DMS 273 treated with DMSO at 0.1 percent for 48 hours (cell line): ENCODE data around the gene FAM13A.
"Not testable (repeated sequence)": the region's sequence is repeated elsewhere in the genome, so short reads cannot be mapped to it uniquely, and the experiment has no call there.

Source experiments
- DNase-seq: peaks from one replicate; lab custom pipeline; 2025; lab: John Stamatoyannopoulos, UW

Gene FAM13A

DNA sequence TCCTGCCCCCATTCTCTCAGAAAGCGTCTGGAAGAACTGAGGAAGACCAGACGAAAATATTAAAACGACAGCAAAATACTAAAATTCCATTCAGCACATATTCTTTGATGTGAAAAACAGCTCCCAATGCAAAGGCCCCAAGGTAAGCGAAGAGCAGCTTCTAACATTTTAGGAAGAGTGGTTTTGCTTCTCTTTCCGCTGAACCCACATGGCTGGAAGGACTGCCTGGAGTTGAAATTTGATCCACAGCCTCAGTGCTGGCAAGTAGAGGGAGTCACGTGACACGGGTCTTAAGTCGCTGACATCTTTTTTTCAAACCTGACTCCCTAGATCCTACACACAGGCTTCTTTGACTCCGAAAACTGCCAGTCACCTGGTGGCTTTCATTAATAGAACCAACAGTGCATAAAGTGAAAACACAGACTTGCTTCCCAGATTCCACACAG is at the start of gene FAM13A:
FAM13A (minus strand) TSS at position 233 of the 446 bp plus-strand sequence; CDS start at position 12, 221 bp downstream.
- DNase-seq = peak; percentile 95

DNA sequence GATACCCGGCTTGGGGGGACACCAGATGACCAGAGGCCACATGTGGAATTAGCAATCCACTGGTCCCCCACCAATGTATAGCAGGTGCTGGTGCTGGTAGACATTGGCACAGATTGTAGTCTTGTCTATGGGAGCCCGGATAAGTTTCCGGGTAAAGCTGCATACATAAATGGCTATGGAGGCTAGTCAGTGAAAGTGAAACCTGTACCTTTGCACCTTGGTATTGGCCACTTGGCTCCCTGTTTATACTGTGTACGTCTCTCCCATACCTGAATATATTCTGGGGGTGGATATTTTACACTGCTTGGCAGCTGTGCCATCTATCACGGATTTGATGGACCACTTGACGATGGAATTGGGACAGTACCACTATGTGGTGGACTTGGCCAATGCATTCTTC is 48.7 kb upstream of the FAM13A start:
- no peak for DNase-seq

DNA sequence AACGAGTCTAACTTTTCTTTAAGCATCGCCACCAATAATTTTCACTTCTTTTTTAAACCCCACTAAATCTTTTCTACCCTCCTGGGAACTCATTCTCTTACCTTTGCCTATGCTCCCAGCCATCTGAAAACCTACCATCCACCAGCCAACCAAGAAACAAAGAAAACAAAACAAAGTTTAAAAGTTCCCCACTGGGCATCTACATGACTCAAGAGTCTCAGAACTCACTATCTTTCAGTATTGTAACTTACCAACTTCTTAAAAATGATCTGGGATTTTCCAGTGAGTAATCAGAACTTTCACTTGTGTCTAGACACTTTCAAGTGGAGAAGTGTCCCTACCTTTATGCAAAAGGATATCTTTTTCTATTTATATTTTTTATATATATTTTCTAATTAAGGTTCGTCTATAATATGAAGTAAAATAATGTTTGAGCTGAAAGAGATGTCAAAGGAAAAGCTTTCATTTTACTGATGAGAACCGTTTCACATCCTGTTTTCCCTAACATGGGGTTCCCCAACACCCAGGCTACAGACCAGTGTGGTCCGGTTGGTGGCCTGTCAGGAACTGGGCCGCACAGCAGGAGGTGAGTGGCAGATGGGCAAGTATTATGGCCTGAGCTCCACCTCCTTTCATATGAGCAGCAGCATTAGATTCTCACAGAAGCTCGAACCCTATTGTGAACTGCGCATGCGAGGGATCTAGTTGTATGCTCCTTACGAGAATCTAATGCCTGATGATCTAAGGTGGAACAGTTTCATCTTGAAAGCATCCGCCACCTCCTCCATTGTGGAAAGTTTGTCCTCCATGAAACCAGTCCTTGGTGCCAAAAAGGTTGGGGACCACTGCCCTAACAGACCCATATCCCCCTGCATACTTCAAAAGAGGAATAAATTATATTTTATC is 44.5 kb upstream of the FAM13A start:
- no peak for DNase-seq

DNA sequence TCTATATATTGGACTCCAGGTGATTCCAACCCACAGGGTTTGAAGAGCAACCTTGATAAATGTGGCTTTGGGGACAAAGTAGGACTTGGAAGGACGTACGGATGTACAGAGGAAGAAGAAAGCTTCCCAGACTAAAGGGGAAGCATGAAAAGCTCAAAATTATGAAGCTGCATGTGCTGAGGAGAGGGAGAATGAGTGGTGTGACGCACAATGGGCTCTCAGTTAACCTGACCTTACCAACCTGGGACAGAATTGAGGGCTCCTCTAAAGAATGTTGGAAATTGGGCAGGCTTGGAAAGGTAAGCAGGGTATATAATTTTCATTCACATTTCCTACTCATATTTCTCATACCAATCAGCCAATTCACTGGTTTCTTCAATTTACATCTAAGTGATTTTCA is 43.9 kb upstream of the FAM13A start:
- DNase-seq = no peak

DNA sequence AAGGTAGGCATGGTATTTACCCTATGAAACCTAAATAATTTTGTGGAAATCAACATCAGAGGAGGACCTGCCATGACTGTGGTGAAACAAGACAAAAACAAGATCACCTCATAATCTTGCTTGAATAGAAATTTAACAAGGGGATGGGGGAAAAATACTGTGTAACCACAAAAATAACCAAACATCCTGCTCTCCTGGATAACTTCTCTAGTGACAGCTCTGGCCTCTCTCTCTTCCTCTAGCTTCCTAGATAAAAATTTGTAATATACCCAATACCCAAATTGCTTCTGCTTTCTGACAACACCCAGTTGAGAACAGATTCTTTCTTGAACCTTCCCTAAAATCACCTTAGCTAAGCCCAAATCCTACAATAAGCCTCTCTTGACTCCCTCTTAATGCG is 42.5 kb upstream of the FAM13A start:
- no peak for DNase-seq

DNA sequence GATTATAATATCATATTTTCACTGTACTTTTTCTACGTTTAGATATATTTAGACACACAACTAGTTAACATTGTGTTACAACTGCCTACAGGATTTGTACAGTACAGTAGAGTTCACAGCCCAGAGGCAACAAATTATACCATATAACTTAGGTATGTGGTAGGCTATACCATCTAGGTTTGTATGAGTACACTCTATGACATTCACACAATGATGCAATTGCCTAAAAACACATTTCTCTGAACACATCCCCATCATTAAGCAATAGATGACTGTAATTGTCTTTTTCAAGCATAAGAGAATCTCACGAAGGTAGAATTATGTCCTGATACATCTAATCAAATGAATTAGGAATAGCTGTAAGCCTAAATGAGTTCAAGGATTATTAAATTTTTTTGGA is 42.0 kb upstream of the FAM13A start:
- no peak for DNase-seq

DNA sequence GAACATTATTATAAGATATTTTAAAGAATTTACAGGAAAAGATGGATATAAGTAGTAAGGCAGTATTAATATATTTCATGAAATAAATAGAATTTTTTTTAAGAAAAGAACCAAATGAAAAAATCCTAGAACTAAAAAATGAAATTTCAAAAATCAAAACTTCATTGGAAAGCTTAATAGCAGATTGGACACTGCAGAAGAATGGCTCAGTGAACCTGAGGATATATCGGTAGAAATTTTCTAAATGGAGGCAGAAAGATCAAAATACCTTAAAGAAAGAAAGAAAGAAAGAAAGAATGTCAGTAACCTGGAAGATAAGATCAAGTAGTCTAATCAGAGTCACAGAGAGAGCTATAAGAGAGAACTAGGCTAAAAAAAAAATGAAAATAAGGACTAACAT is 21.3 kb upstream of the FAM13A start:
- no peak for DNase-seq

DNA sequence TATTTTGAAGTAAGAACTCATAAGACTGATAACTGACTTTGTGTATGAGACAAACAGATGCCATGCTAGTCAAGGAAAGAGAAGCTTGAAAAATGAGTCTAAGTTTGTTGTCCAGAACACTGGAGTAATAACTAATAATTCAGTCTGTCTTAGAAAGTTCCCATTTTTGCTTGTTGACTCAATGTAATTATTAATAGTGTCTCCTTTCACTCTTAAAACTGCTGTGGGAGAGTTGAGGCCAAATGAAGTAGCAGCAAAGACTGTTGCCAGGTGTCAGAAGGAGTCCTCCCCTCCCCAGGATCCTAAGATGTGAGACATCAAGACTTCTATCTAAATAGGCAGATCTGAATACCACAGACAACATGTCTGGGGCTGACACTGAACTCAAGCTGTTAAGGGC is 20.8 kb upstream of the FAM13A start:
- no peak for DNase-seq

DNA sequence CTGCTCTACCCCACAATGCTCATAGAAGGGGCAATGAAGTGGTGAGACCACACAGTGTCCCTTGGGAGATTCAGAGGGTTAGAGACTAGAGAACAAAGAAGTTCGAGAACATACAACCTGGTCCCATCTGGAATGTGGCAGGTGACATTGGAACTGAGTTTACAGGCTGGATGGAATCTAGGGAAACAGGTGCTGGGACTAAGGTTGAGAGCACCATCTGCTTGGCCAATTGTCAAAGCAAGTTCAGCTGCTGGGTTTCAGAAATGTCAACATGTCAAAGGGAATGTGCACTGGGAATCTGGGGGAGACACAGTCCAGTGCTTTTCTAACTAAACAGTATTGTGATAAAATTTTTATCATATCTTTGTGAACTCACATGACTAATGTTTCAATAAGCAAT is 15.9 kb upstream of the FAM13A start:
- DNase-seq = no peak

DNA sequence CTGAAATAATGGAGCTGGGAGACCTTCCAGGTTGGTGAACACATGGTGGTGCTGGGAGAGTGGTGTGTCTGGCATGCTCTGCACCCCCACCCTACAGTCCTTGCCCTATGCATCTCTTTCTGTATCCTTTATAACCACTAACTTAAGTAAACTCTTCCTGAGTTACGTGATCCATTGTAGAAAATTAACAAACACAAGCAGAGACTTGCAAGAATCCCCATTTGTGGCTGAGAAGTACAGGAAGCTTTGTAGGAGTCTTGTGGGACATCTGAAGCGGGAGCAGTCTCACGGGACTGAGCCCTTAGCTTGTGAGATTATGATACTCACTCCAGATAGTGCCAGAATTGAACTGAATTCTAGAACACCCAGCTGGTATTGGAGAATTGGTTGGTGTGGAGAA is 14.3 kb upstream of the FAM13A start:
- DNase-seq = no peak

DNA sequence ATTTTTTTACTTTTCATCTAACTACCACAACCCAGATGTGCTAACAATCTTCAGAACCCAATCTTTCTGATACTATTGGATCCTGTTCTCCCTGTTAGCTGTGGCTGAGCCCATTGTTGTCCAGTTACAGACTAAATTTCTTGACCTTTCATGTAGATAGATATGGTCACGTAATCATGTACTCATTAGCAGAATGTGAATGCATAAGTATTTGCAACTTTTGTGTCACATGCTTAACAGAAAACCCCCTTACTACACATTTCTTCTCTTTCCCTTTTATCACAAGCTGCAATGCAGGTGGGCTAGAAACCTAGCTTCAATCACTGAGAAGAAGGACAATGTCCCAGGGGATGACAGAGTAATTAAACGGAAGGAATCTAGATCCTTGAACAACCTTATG is 13.1 kb upstream of the FAM13A start:
- DNase-seq = no peak

DNA sequence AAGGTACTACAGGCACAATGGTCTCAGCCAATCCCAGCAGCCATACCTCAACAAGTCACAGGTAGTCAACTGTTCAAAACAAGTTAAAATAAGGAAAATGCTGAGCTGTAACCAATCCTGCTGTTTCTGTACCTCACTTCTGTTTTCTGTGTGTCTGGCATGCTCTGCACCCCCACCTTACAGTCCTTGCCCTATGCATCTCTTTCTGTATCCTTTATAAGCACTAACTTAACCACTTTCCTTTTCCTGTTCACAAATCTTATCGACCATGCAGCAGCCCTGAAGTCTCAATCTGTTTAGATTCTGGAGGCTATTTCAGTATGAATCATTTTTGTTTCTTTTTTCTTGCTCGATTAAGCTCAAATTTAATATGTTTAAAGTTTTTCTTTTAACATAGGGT is 12.5 kb upstream of the FAM13A start:
- DNase-seq = no peak

DNA sequence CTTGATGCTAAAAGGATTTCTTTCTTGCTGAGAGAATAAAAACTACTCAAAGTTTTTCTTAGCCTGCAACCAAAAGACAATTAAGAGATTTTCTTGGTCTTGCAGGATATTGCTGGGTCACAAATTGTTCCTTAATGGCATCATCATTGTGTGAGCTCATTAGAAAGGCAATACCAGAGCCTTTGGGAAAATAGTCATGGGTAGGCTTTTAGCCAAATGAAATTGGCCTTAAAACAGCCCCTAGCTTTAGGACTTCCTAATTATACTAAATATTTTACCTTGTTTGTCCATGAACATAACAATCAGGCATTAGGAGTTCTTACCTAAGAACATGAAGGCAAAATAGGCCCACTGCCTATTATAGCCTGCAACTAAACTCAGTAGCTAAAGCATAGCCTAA is 10.4 kb upstream of the FAM13A start:
- no peak for DNase-seq

DNA sequence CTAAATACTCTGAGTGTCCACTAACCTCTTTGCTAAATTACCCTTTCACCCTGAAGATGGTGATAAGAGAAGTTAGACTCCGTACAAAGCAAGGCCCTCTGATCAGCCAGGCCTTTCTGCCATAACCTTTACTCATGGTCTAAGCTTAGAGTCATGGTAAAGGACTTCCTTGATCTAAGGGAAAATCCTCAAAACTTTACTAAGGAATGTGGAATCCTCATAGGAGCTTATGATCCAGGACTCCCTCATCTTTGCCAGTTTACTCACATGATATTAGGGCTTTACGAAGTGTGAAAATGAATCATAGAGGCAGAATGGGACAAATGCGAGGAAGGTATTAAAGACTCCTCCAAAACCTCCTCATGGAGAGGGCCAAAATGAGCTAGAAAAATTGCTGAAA is 7.9 kb upstream of the FAM13A start:
- no peak for DNase-seq

DNA sequence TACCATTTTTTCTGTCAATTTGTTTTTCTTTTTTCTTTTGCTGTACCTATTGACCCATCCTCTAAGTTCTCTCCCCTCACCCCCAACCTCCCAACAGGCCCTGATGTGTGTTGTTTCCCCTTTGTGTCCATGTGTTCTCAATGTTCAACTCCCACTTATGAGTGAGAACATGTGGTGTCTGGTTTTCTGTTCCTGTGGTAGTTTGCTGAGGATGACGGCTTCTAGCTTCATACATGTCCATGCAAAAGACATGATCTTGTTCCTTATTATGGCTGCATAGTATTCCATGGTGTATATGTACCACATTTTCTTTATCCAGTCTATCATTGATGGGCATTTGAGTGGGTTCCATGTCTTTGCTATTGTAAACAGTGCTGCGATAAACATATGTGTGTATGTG is 859 bp upstream of the FAM13A start:
- DNase-seq = not testable (repeated sequence)

DNA sequence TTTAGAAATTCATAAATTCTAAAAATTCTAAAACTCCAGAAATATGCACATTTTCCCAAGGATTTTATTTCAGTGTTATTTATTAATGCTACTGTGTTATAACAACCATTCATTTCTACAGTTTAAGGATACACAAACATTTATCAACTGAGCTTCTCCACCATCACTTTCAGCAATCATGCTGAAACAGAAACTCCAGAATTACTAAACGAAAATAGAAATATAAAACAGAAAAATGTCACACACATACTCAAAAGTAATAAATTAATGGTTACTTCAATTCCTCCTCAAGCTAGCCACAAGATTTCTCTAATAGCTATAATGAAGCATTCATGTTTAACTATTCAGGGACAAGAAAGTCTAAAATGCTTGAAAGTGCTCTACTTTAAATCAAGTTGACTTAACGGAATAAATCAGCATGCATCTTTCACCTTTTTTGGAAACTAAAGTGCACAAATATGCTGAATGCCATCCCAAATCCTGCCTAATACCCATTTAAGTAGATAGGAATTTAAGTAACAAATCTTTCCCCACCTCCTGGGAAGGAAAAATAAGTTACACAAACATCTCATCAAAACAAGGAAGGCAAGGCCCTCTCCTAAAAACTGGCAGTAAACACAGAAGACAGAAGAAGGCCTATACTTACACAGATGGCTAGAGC is 563 bp downstream of the FAM13A start:
- DNase-seq = no peak

DNA sequence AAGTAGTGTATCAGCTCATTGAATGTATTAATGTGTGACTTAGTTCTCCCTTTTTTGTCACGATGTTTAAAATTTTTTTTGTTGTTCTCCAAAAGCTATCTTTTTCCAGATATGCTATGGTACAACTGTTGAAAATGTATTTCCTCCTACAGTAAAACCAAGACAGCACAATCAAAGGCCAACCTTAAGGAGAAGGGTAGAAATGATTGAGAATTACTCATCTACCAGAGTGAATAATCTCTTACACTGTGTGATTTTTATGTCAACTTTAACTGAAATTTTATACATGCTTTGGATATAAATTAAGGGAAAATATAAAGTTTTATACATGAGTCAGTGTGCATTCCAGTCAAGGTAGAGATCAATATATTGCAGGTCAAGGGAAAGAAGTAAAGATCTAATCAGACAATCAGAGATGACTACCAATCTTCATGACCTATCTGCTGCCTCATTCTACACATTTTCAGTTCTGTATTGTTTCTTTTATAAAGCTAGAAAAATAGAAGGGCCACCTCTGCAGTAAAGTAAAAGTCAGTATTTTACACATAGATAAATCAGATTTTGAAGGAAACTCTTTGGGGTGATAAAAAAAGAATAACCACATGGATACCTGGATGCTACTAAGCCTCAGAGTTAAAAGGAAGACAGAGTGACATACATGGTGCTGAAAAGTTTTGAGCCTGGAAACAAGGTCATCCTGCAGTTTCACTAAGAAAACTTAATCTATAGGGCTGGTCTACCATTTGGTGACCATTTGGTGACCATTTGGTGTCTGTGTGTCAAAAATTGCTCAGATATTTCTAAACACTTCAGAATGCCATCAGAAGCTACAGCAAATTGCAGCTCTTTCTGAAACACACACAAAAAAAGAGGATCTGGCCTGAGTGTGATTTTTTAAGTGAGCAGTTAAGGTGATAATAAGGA is 1.6 kb downstream of the FAM13A start:
- DNase-seq = no peak

DNA sequence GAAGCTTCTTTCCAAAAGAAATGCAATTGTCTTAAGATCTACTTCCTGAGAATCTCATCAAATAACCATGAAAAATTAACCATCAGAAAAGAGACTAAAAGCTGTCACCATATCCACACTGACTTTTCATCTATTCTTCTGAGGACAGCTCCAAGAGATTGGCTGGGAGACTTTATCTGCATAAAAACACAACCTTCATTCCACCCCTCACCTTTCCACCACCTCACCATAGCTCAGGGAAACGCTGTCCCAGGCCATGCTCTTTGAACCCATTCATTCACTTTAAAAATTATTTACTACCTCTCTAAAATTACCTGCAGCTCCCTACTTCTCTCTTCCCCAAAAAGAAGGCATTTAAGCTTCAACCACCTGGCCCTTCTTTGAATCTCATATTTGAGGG is 2.4 kb downstream of the FAM13A start:
- DNase-seq = no peak

DNA sequence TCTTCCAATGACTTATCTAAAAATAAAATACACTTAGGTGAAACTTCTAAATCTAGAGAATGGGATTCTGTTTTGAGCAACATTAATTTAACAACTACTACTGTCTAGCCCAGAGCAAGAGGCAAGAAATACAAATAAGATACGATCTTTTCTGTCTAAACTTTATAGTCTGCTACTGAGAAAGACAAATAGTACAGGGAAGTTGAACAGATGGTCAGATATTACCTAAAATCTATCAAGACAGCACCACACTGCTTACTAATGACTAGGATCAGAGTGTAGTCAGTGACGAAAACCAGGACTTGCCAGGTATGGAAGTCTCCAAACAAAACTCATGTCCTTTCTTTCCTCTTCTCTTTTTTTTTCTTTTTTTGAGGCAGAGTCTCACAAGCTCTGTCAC is 7.1 kb downstream of the FAM13A start:
- no peak for DNase-seq

DNA sequence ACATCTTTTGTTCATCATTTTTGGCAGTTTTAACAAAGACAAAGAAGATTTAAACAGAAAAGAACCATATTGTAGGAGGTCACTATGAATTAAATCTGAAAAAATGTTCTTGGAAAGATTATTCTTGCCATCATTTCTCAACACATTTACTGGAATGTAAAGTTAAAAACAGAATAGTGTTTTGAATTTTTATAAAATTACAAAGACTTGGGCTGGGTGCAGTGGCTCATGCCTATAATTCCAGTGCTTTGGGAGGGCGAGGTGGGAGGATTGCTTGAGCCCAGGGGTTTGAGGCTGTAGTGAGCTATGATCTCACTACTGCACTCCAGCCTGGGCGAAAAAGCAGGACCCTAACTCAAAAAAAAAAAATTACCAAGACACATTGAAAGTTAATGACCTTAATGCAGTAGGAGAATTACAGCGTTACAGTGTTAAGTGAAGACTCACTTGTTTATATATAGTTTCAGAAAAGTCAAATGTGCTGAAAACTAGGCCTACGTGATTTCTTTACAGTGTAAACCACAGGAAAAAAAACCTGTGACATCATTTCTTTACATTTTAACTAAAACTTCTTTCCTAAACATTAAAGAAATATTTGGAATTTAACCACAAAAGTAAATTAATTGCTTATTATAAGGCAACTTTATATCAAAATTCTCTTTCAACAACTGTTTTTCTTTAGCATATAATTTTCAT is 7.9 kb downstream of the FAM13A start:
- no peak for DNase-seq

DNA sequence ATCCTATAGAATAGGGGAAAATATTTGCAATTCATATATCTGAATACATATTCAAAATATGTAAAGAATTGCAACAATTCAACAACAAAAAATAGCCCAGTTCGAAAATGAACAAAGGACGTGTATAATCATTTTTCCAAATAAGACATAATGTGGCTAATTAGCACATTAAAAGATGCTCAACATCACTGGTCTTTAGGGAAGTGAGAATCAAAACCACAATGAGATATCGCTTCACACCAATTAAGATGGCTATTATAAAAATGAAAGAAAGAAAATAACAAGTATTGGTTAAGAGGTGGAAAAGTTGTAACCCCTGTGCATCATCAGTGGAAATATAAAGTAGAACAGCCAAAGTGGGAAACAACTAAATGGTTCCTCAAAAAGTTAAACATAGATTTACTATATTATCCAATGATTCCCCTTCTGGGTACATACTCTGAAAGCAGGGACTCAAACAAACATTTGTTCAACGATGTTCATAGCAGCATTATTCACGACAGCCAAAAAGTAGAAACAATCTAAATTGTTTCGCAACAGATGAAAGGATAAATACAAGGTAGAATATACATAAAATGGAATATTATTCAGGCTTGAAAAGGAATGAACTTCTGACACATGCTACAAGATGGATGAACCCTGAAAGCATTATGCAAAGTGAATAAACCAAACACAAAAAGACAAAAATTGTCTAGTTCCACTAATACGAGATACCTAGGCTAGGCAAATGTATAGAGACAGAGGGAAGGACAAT is 12.7 kb downstream of the FAM13A start:
- DNase-seq = no peak
